GM19397 (cell line): ENCODE results near the gene SENP6.
"Not testable (repeated sequence)": the region's sequence is repeated elsewhere in the genome, so short reads cannot be mapped to it uniquely, and the experiment has no call there.

ENCODE experiments used
- ATAC-seq: cut with Tn5 transposase; IDR thresholded peaks from one replicate; pipeline ENCODE4 v1.9.1; 2021; ENCODE audit warnings: mild to moderate bottlenecking, moderate library complexity; ENCODE audit not compliant: unreplicated experiment

The SENP6 gene, protein sequence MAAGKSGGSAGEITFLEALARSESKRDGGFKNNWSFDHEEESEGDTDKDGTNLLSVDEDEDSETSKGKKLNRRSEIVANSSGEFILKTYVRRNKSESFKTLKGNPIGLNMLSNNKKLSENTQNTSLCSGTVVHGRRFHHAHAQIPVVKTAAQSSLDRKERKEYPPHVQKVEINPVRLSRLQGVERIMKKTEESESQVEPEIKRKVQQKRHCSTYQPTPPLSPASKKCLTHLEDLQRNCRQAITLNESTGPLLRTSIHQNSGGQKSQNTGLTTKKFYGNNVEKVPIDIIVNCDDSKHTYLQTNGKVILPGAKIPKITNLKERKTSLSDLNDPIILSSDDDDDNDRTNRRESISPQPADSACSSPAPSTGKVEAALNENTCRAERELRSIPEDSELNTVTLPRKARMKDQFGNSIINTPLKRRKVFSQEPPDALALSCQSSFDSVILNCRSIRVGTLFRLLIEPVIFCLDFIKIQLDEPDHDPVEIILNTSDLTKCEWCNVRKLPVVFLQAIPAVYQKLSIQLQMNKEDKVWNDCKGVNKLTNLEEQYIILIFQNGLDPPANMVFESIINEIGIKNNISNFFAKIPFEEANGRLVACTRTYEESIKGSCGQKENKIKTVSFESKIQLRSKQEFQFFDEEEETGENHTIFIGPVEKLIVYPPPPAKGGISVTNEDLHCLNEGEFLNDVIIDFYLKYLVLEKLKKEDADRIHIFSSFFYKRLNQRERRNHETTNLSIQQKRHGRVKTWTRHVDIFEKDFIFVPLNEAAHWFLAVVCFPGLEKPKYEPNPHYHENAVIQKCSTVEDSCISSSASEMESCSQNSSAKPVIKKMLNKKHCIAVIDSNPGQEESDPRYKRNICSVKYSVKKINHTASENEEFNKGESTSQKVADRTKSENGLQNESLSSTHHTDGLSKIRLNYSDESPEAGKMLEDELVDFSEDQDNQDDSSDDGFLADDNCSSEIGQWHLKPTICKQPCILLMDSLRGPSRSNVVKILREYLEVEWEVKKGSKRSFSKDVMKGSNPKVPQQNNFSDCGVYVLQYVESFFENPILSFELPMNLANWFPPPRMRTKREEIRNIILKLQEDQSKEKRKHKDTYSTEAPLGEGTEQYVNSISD

GRCh38 chr6:75601304-75602245 is at the start of gene SENP6:
Gene SENP6, plus strand, starts transcription at chr6:75601880. Its CDS starts 645 bp downstream, at chr6:75602525.
- ATAC-seq: peak; percentile 78

DNA sequence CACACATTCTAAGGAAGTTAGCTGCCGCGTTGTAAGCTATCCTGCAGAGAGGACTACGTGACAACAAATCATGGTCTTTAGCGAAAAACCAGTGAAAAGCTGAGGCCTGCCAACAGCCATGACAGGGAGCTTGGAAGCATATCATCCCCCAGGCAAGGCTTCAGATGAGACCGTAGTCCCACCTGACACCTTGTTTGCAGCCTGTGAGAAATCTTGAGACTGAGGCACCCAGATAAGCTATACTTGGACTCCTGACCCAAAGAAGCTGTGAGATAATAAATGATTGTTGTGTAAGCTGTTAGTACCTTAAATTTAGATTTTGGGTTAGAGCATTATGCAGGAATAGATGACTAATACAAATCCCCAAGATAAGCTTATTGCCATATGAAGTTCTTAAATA is 45.4 kb upstream of the SENP6 start:
- no peak for ATAC-seq

- ATAC-seq: no peak
Measured at GRCh38 chr6:75557068-75557467, 44.6 kb upstream of the SENP6 start.

DNA sequence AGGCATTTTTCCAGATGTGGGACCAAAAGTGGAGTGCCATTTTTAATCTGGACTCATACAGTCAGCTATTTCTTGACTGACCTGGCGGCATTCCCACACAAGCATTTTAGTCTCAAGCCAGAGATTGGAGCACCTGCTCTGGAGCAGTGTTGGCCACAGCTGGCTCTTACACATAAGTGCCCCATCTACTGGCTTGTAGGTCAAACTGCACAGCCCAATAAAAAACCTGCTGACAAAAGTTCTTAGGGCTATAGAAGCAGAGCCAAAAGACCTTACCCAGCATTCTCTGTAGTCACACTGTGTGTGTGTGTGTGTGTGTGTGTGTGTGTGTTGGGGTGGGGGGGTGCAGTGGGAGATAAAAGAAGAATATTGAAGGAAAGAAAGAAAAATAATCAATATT is 38.6 kb upstream of the SENP6 start:
- ATAC-seq: peak; percentile 67

DNA sequence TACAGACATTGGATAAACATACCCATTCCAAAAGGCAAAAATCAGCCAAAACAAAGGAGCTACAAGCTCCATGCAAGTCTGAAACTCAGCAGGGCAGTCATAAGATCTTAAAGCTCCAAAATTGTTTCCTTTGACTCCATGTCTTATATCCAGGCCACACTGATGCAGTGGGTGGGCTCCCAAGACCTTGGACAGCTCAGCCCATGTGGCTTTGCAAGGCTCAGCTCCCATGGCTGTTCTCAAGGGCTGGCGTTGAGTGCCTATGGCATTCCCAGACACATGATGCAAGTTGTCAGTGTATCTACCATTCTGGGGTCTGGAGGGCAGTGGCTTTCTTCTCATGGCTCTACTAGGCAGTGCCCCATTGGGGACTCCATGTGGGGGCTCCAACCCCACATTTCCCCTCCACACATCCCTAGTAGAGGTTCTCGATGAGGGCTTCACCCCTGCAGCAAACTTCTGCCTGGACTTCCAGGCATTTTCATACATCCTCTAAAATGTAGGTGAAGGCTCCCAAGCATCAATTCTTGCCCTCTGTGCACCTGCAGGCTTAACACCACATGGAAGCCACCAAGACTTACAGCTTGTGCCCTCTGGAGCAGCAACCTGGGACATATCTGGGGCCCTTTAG is 35.4 kb upstream of the SENP6 start:
- no peak for ATAC-seq

DNA sequence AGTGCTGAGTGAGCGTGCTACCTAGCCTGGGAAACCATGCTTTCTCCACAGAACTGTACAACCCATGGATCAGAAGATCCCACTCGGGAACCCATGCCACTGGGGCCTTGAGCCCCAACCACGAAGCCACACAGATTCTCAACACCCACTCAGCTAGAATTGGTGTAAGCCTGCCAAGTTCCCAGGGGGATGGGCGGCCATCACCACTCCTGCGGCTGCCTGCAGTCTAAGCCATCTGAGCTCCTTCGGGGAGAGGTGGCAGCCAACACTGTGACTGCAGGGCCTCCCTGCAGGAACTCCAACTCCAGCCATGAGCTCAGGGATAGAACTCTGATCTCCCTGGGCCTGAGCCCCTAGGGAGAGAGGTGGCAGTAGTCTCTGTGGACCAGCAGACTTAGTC is 33.6 kb upstream of the SENP6 start:
- ATAC-seq: no peak

GRCh38 chr6:75568965-75569364 is 32.7 kb upstream of the SENP6 start:
- no peak for ATAC-seq

DNA sequence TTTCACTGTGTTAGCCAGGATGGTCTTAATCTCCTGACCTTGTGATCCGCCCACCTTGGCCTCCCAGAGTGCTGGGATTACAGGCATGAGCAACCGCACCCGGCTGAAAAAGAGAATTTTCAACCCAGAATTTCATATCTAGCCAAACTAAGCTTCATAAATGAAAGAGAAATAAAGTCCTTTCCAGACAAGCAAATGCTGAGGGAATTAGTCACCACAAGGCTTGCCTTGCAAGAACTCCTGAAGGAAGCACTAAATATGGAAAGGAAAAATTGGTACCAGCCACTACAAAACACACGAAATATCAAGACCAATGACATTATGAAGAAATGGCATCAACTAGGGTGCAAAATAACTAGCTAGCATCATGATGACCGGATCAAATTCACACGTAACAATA is 31.0 kb upstream of the SENP6 start:
- not testable (repeated sequence) for ATAC-seq

DNA sequence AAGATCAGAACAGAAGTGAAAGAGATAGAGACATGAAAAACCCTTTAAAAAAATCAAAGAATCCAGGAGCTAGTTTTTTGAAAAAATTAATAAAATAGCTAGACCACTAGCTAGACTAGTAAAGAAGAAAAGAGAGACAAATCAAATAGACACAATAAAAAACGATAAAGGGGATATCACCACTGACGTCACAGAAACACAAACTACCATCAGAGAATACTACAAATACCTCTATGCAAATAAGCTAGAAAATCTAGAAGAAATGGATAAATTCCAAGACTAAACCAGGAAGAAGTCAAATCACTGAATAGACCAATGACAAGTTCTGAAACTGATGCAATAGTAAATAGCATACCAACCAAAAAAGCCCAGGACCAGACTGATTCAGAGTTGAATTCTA is 29.6 kb upstream of the SENP6 start:
- ATAC-seq: no peak

GRCh38 chr6:75579951-75580350 is 21.7 kb upstream of the SENP6 start:
- ATAC-seq: peak; percentile 66

- no peak for ATAC-seq
Measured at GRCh38 chr6:75581231-75581630, 20.4 kb upstream of the SENP6 start.

DNA sequence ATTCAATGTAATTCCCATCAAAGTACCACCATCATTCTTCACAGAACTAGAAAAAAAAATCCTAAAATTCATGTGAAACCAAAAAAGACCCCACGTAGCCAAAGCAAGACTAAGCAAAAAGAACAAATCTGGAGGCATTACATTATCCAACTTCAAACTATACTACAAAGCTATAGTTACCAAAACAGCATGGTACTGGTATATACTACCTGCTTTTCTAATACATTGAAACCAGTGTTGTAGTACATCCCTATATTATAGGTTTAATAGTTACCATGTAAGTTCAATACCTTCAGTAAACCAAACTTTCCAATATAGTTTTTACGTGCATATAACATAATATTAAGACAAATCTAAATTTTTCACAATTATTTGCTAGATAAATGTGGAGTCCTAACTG is 17.1 kb upstream of the SENP6 start:
- not testable (repeated sequence) for ATAC-seq

DNA sequence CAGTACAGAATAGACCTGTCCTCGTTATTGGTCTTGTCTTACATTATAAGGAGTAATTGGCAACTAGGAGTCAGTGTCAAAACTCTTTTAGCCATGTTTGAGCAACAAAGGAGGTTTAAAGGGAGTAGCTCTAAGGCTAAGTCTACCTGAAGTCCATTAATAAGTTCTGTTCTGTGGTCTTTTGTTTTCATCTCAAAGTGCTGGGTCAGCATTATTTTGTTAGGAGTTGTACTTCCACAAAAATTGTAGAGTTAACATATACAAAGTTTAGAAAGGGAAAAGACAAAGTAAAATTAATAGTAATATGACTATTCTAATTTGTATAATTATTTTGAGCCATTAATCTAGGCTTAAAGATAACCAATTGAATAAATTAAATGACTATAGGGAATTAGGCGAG is 12.7 kb upstream of the SENP6 start:
- ATAC-seq: no peak

- no peak for ATAC-seq
Measured at GRCh38 chr6:75590370-75590769, 11.3 kb upstream of the SENP6 start.

DNA sequence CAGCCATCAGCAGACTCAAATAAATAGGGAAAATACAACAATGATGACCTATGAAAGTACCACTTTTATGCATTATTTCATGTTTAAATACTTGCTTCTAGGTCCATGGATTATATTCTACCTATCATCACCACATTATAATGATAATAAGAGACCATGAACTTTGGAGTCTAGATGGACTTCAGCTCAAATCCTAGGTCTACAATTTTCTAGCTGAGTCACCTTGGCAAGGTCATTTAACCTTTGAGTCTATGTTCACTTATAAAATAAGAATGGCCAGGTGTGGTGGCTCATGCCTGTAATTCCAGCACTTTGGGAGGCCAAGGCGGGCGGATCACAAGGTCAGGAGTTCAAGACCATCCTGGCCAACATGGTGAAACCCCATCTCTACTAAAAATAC is 5.3 kb upstream of the SENP6 start:
- not testable (repeated sequence) for ATAC-seq

- no peak for ATAC-seq
Measured at GRCh38 chr6:75600768-75601167, 912 bp upstream of the SENP6 start.

DNA sequence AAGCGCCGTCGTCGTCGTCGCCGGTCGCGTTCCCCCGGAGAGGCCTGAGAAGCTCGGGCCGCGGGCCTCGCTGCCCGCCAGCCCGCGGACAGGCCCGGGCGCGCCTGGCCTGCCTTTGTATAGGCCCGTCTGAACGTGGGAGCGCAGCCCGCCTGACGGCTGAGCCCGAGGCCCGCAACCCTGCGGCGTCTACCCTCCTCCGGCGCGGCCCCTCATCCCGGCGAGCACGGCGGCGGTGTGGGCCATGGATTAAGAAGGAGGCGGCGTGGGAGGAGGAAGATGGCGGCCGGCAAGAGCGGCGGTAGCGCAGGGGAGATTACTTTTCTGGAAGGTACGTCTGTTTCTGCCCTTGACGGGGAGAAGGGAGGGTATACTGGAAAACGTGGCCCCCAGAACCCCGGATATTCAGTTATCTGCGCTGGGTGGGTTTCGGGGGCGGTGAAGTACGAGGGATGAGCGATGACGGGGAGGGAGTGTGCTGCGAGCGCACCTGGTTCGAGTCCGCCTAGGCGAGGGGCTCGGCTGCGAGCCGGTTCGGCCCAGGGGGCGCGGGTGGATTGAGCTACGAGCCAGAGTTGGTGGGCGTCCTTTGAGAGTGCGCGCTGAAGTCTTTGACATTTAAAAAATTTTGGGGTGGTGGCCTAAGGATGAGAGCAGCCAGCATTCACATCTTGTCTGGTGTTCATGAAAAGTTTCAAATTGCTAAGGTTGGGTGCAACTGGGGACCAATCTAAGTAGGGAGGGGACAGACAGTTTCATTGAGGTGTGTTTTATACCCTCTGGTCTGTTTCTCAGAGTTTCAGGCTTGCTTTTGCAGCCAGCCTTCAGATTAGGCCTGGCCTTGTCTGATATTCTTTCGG is 796 bp downstream of the SENP6 start:
- peak; percentile 41 for ATAC-seq

- ATAC-seq: no peak
Measured at GRCh38 chr6:75603106-75603420, 1.4 kb downstream of the SENP6 start.

DNA sequence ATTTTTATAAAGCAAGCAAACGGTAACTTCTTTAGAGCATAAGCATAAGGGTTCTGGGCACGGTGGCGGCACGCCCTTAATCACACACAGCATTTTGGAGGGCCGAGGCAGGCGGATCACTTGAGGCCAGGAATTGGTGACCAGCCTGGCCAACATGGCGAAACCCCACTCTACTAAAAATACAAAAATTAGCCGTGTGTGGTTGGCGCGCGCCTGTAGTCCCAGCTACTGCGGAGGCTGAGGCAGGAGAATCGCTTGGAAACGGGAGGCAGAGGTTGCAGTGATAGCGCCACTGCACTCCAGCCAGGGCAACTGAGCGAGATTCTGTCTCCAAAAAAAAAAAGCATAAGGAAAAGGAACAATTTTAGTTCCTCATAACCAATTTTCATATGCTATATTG is 2.6 kb downstream of the SENP6 start:
- ATAC-seq: no peak
